NK-92 (cell line): ENCODE results near the gene AK9.
"Not testable (repeated sequence)": the region's sequence is repeated elsewhere in the genome, so short reads cannot be mapped to it uniquely, and the experiment has no call there.

ENCODE experiments used
- DNase-seq: peaks from one replicate; lab custom pipeline; 2025; ENCODE audit not compliant: unreplicated experiment; lab: John Stamatoyannopoulos, UW

AK9 gene

DNA sequence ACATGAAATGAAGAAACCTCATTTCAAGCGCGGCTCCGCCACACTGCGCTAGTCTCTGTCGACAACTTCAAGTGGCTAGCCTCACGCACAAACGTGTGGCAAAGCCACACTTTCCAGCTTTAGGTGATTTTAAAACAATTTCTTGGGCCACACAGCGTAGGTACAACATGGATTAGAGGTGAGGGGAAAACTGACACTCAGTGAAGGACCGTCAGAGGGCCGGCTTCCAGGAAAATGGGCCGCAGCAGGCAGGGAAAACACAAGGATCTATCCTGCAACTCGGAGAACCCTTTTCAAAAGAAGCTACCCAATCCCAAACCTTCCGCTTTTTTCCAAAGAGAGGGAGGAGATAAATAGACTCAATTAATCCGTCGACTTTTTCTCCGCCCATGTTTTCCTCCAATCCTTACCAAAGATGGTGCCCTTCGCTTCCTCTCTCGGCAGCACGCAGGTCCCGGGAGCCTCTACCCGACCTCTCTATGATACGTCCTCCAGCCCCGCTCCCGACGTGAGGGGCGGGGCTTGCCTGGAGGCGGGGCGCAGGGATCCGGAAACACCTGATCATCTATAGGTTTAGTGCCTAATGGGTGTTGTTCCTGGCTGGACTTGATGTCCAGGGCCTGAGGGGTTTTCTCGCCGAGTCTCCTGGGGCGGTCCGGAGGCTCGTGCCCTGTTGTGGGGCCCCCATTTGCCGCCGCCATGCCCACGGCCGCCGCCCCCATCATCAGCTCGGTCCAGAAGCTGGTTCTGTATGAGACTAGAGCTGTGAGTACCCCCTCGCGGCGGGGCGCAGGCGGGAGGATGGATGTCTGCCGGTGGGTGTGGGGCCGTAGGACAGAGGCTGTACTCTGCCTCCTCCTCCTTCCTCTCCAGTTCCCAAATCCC lies at the start of gene AK9, which contains the start of gene FIG4:
Gene AK9 (minus strand): TSS at position 466 of the 885 bp plus-strand sequence. CDS start 15,457 bp downstream, outside the sequence.
Gene FIG4 (plus strand): TSS at position 560 of the 885 bp plus-strand sequence. CDS start 140 bp downstream, at position 700.
- peak; percentile 36 for DNase-seq

DNA sequence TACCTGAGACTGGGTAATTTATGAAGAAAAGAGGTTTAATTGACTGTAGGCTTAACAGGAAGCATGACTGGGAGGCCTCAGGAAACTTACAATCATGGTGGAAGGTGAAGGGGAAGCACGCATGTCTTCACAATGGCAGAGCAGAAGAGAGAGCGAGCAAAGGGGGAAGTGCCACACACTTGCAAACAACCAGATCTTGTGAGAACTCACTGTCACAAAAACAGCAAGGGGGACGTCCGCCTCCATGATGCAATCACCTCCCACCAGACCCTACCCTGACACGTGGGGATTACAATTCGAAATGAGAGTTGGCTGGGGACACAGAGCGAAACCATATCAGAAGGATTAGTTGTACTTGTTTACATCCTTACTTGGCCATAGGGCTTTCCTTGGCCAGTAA lies 49.8 kb upstream of the AK9 start:
- no peak for DNase-seq

DNA sequence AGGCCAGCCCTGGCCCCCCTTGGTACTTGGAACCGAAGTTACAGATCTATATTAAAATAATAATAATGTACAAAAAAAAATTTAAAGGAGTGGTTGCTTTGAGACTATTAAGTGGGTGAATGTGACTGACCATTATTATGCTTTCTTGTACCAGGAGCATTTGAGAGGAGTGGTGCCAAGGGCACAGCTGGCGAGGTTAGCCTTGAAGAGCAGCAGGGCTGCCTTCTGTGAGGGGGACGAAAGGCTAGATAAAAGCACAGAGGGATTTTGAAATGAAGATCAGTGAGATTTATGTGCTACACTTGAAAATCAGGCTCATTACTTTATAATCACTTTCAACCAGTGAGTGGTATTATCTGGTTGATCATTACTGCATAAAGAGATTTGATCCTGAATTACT lies 48.7 kb upstream of the AK9 start:
- DNase-seq: no peak

DNA sequence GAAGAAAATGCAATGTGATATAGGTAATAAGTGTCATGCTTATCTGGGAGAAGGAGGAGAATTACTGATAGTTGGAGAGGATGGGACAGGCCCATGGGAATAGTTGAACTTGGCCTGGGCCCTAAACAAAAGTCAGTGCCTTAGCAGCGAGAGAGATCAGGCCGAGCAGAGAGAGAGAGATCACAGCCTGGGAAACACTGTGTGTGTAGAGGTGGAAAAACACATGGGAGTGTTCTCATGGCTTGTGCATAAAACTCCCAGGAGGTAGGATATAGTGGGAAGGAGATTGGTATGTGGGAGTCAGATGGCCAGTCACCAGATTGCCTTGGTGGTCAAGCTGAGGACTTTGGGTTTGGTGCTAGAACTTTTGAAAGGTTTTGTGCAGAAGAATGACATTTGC lies 47.7 kb upstream of the AK9 start:
- DNase-seq: no peak

DNA sequence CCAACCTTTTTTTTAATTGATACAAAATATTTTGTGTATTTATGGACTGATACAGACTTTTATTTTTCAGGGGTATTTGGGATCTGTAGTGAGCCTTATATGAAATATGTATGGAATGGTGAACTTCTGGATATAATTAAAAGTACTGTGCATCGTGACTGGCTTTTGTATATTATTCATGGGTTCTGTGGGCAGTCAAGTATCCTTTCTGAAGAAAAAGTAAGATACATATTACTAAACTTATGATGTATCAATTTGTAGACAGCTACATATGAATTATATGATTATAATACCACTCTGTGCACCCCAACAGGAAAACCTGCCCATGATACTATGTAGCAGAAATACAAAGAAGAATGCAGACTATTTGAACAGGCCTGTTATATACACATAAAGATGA lies 47.3 kb upstream of the AK9 start:
- DNase-seq: no peak

DNA sequence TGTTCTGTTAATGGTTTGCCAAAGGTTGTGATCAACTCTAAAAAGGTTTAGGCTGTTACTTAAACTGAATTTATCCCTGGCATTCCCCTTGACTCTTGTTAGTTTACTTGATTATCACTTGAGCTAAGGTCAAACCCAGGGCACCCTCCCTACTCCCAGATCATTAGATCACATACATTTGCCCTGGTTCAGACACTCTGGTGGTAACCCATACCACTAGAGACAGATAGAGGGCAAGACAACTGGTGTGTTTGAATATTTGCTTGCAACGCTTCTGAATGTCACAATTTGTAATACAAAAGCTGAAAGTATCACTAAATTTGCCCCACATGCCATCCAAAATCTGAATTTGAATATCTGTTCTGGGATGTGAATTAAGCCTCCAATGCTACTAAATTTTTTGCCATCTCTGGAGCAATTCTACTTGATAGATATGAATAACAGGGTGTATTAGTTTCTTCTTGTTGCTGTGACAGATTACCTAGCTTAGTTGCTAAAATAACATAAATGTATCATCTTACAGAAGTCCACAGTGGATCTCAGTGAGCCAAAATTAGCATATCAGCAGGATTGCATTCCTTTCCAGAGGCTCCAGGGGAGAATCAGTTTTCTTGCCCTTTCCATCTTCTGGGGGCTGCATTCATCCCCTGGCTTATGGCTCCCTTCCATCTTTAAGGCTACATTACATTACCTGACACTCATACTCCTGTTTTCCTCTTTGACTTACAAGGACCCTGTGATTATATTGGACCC lies 45.4 kb upstream of the AK9 start:
- DNase-seq: no peak

DNA sequence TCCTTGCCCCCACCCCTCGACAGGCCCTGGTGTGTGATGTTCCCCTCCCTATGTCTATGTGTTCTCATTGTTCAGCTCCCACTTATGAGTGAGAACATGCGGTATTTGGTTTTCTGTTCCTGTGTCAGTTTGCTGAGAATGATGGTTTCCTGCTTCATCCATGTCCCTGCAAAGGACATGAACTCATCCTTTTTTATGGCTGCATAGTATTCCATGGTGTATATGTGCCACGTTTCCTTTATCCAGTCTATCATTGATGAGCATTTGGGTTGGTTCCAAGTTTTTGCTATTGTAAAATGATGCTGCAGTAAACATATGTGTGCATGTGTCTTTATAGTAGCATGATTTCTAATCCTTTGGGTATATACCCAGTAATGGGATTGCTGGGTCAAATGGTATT lies 34.2 kb upstream of the AK9 start:
- not testable (repeated sequence) for DNase-seq

DNA sequence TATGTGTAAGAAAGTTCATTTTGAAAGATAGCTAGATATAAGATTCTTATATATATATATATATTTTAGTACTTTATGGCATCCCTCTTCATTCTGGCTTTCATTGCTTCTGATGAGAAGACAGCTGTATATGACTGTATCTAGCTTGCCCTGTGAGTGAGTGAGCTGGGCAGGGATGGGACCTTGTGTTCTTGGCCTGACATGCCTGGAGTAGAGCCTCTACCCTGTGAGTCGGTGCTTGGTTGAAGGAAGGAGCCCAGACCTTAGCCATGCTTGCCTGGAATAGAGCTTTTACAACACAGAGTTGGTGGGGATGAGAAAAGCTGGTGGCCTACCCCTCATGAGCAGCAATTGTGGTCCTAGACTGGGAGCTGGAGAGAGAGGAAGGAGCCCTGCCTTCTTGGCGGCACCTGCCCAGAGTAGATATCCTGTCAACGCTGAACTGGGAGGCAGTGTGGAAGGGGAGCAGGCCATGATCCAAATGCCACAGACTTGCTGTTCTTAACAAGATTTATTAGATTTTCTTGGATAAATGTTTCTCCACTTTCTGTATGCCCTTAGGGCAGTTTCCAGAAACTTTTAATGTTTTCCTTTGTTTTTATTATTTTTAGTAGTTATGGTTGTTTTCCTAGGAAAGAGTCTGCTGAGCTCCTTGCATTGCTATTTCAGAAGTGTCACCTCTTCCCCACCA lies 31.7 kb upstream of the AK9 start:
- DNase-seq: no peak

DNA sequence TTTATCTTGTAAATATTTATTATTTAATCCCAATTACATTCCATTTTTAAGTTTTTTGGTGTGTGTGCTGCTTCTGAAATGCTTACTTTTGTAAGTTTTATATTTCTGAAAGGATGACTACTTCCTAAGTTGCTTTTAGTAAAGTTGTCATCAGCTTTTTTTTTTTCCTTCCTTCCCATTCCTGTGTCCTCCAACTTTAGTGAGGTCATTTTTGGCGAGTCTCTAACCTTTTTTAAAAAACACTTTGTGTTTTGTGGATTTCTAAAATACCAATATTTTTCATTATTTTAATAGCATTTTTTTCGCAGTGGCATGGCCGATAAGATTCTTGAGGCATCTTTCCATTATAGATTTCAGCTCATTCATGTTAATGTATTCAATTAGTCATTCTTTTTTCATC lies 31.0 kb upstream of the AK9 start:
- DNase-seq: no peak

DNA sequence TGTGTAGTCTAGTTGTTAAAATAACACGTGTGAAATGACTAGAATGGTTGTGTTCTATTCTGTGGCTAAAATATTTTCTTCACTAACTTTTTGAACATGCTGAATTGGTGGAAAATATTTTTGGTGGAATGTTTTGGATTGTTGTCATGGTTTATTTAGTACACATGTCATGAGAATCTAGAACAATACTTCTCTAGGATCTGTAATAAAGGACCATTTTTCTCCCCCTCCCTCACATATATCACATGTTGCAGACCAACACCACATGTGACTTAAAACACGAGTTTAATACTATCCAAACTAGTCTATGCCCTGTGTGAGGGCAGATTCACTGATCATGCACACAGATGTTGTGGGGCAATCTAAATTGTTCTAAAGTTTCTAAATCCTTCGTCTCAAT lies 29.3 kb upstream of the AK9 start:
- DNase-seq: no peak

DNA sequence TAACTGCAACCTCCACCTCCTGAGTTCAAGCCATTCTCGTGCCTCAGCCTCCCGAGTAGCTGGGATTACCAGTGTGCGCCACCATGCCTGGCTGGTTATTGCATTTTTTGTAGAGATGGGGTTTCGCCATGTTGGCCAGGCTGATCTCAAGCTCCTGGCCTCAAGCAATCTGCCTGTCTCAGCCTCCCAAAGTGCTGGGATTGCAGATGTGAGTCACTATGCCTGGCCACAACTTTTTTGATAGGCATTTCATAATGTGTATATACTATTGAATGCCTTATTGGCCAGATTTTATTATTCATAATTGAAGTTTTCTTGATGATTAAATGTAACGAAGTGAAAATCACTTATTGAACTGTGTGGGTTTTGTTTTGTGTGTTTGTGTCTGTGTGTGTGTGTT lies 28.0 kb upstream of the AK9 start:
- no peak for DNase-seq

DNA sequence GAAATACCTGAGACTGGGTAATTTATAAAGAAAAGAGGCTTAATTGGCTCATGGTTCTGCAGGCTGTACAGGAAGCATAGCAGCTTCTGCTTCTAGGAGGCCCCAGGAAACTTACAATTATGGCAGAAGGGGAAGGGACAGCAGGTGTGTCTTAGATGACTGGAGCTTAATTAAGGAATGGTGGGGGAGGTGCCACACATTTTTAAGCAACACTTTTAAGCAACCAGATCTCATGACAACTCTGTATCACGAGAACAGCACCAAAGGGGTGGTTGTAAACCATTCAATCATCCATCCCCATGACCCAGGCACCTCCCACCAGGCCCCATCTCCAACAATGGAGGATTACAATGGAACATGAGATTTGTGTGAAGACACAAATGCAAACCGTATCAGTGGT lies 27.0 kb upstream of the AK9 start:
- DNase-seq: no peak

DNA sequence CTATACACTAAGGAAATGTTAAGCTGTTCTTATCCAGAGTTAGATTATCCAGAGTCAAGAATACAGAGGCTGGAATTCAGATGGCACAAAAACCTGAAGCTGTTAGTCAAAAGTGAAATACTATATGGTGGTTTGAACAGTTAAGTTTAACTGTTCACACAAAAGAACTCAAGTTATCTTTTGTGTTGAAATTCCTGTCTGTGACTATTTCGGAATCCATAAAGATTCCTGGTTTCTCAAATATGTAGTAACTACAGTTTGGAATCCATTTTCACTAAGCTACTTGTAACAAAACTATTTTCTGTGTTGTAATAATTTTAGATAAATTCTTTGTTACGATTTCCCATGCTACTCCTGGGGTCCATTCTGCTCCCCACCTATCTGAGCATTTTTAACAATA lies 24.6 kb upstream of the AK9 start:
- no peak for DNase-seq

DNA sequence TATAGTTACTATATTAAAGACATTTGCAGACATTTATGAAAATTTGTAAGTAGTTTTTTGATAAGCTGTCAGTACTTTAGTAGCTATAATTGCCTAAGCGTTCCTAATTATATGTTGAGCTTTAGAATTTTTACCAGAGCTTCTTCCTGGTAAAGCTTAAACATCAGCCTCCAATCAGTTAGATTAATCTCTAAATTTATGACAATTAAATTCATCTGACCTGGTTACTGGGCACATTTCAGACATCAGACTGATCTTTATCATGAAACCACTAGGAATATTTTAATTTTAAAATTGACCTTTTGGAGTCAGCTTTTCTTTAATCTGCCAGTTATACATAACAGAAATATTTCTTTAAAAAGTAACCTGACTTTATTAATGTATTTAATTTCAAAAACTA lies 23.6 kb upstream of the AK9 start:
- DNase-seq: no peak

DNA sequence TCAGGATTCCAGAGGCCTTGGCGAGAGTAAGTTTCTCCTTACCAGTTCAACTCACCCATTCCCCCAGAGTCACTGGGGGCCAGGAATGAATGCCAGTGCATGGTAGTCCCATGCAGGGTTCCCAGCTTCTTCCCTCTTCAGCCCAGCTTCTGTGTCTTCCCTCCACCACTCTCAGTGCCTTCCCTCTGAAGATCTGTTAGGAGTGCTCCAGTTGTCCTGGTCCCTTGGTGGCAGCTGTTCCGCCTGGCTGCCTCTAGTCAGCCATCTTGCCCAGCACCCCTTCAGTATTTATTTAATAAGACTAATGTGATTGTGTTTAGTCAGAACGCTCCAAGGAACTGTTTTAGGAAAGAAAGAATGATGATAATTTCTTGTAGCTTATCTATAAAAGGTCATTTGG lies 23.2 kb upstream of the AK9 start:
- no peak for DNase-seq

DNA sequence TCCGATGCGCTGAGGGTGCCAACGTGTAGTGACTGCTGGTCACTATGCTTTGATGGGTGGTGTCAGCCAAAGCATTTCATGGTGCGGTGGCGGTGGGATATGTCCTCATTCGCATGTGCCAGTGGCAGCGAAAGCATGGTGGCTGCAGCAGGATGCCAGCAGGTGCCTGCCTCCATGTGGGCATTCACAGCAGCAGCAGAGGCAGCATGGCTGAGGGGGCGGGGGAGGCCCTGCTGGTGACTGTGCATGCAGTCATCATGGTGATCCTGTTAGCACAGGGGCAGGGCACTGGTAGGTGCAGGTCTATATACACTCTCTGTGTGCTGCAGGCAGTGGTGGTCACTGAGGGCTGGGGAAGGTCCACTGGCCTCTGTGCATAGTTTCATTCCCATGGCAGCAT lies 22.1 kb upstream of the AK9 start:
- no peak for DNase-seq

DNA sequence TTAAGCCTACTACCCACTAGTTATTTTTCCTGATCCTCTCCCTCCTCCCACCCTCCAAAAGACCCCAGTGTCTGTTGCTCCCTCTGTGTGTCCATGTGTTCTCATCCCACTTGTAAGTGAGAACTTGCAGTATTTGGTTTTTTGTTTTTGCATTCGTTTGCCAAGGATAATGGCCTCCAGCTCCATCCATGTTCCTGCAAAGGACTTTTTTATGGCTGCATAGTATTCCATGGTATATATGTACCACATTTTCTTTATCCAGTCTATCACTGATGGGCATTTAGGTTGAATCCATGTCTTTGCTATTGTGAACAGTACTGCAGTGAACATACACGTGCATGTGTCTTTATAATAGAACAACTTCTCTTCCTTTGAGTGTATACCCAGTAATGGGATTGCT lies 17.1 kb upstream of the AK9 start:
- DNase-seq: not testable (repeated sequence)

DNA sequence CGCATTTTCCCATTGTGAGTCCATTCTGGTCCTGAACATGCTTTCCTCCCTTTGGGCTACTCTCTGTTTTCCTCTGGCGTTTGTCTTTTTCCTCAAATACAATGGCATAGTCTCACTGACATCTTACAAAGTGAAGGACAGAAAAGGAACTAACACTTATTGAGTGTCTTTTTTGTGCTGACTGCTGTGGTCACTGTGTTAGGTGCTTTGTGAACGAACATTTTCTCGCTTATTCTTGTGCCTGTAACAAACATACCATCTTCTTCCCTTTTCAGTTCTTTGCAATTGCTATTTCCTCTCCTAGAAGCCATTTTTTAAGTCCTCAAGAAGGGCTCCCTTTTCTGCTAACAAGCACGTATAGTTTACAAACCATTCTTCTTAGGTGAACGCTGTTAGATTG lies 15.5 kb upstream of the AK9 start:
- no peak for DNase-seq

DNA sequence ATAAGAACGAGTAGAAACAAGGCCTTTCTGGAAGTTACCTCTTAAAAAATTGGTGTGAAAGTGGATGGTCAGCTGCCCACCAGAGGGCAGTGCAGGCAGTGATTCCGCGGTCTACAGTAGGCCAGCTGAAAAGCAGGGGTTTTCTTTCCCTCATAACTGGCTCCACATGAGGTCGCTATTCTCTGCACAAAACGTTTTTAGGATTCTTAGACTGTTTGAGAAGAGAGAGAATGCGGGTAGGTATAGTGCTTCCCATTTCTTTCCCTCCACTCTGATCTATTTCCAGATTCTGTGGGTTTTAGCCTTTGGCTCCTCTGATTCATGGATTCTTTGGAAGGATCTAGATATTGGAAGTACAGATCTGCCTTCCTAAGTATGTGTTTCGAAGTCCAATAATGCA lies 14.3 kb upstream of the AK9 start:
- no peak for DNase-seq

DNA sequence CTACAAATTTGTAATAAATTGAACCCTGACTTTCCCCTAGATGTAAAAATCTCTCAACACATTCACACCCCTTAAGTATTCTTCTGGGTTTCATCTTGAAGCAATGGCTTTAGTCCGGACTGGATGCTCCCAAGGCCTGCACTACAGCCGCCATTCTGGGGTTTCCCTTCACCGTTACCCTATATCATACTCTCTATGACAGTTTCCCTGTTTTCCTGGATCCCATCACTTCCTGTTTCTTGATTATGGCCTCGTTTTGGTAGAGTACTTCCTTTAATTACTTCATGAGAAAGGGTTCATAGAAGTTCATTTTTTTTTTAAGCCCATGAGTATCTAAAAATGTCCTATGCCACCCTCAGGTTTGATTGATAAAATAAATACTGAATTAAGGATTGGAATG lies 11.8 kb upstream of the AK9 start:
- no peak for DNase-seq

DNA sequence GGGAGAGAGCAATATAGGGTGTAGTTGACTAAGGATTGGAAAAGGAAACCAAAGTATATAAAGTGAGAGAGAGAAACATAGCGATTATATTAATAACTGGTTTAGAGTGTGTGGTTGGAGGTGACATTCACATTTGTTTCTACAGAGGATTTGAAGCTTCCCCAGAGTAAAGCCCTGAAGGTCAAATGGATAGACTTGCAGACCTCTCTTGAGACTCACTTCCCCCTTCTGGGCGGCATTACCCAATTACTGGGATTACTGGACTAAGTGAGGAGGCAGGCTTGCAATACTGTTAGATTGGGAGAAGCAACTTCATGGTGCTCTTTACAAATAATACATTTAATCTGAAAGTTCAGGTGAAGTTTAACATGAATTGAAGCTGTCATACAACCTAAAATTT lies 10.8 kb upstream of the AK9 start:
- DNase-seq: no peak

DNA sequence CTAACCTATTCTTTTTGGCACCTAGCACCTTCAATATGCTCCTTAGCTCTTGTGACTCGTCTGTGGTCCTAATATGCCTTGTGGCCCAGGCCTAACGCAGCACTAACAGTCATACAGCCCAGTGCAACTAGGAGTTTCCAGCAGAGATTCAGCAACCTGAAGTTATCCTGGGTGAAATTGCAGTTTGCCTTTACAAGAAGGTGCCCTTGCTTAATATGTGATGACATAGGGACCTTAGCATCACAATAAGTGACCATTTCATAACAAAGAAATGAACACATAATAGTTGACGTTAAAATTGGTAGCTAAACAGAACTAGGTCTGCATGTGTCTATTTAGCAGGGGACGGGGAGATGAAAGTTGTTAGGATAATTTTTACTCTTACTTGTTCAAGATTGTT lies 10.2 kb upstream of the AK9 start:
- DNase-seq: no peak
